ENCODE results near the gene GPBP1L1. TPM values are rescaled to one million over a fixed set of nuclear protein-coding genes. Genes with fewer than 3 reads are reported as not detected.
A peak's percentile ranks its signal among the peaks of the same experiment; 100 is the strongest.
"Not testable (repeated sequence)": the region's sequence is repeated elsewhere in the genome, so short reads cannot be mapped to it uniquely, and the experiment has no call there.

GPBP1L1 gene
- total and polyA plus RNA-seq, 12 donors: 34.5 to 122 (median 79.1) TPM

GRCh38 chr1:45678489-45678888 lies 7.8 kb downstream of the GPBP1L1 start:
- H3K9me3 ChIP-seq (replicated peaks in 1 of 3): no peaks in the 10 kb centered on the region
- H3K27ac ChIP-seq: peak overlapping the region in 1 of 5 donors; percentile 55
- TF ChIP-seq CTCF (IDR thresholded peaks at IDR 0.05) (no peak), POLR2A (IDR thresholded peaks at IDR 0.05) (no peak)
- no peaks in the 10 kb centered on the region for H3K27me3 ChIP-seq
- intact Hi-C loops (cut with DNase I): no loop called here
- no peaks in the 10 kb centered on the region for H3K36me3 ChIP-seq (replicated peaks in 1 of 2)
- no peak for DNase-seq
- no peak overlapping the region for H3K4me3 ChIP-seq
- H3K4me1 ChIP-seq (replicated peaks in 1 of 2): peaks cover 38 to 68% of the 10 kb centered on the region in 2 donors

- no peak for TF ChIP-seq CTCF (IDR thresholded peaks at IDR 0.05)
- H3K36me3 ChIP-seq (replicated peaks in 1 of 2): no peaks in the 10 kb centered on the region
- H3K27me3 ChIP-seq: no peaks in the 10 kb centered on the region
- WGBS, 4 donors: 60 to 67% (median 62%) methylated on average over 3 of the region's 3 CpGs
- no peak overlapping the region for H3K4me3 ChIP-seq
- peaks cover 38 to 61% of the 10 kb centered on the region in 2 donors for H3K4me1 ChIP-seq (replicated peaks in 1 of 2)
- H3K9me3 ChIP-seq (replicated peaks in 1 of 3): no peaks in the 10 kb centered on the region
- no peak for DNase-seq
- intact Hi-C loops (cut with DNase I): no loop called here
- H3K27ac ChIP-seq: no peak overlapping the region
Observed at GRCh38 chr1:45677751-45678245, 8.5 kb downstream of the GPBP1L1 start.

- Histone ChIP-seq H3K4me1 (replicated peaks in 1 of 2) (peaks cover 36 to 48% of the 10 kb centered on the region in 2 donors), H3K27ac (peak overlapping the region in 1 of 5 donors; percentile 36)
- WGBS, 4 donors: 90 to 98% (median 93%) methylated on average over 6 to 7 of the region's 7 CpGs
- H3K27me3 ChIP-seq; H3K9me3 ChIP-seq (replicated peaks in 1 of 3); intact Hi-C loops (cut with DNase I); DNase-seq; H3K36me3 ChIP-seq (replicated peaks in 1 of 2); H3K4me3 ChIP-seq: not testable (repeated sequence)
Observed at GRCh38 chr1:45676553-45676952, 9.8 kb downstream of the GPBP1L1 start.

GRCh38 chr1:45674478-45674877 lies 11.9 kb downstream of the GPBP1L1 start:
- no peak overlapping the region for H3K4me3 ChIP-seq
- no peaks in the 10 kb centered on the region for H3K9me3 ChIP-seq (replicated peaks in 1 of 3)
- intact Hi-C loops (cut with DNase I): no loop called here
- TF ChIP-seq POLR2A (IDR thresholded peaks at IDR 0.05) (no peak), CTCF (IDR thresholded peaks at IDR 0.05) (no peak)
- DNase-seq: no peak
- 77 to 88% (median 85%) methylated on average over 5 of the region's 5 CpGs for WGBS, 4 donors
- H3K4me1 ChIP-seq (replicated peaks in 1 of 2): peaks cover 24 to 38% of the 10 kb centered on the region in 2 donors
- no peak overlapping the region for H3K27ac ChIP-seq
- H3K36me3 ChIP-seq (replicated peaks in 1 of 2): no peaks in the 10 kb centered on the region
- no peaks in the 10 kb centered on the region for H3K27me3 ChIP-seq

- Histone ChIP-seq H3K4me3 (no peak overlapping the region), H3K27ac (no peak overlapping the region)
Observed at GRCh38 chr1:45673956-45674355, 12.4 kb downstream of the GPBP1L1 start.

More at GRCh38 chr1:45673956-45674355, 12.4 kb downstream of the GPBP1L1 start:
- Histone ChIP-seq H3K4me1 (replicated peaks in 1 of 2) (peaks cover 25 to 38% of the 10 kb centered on the region in 2 donors), H3K36me3 (replicated peaks in 1 of 2) (no peaks in the 10 kb centered on the region), H3K27me3 (no peaks in the 10 kb centered on the region), H3K9me3 (replicated peaks in 1 of 3) (no peaks in the 10 kb centered on the region)
- intact Hi-C loops (cut with DNase I): no loop called here
- no peak for TF ChIP-seq POLR2A (IDR thresholded peaks at IDR 0.05)
- no peak for TF ChIP-seq CTCF (IDR thresholded peaks at IDR 0.05)
- WGBS, 4 donors: 94 to 98% (median 97%) methylated on average over 4 of the region's 4 CpGs
- DNase-seq: no peak
